Muscle of leg (tissue), 11 donors: ENCODE measurements around the gene ACSF3. TPM values are rescaled to one million over a fixed set of nuclear protein-coding genes. Genes with fewer than 3 reads are reported as not detected.

Experiments used
- DNase-seq: peaks from one replicate; pipeline ENCODE4 v3.0.0; 2013
- H3K27ac ChIP-seq: one replicate; pipeline ENCODE4 v1.5.1; 2013; ENCODE audit warnings: mild to moderate bottlenecking, low read length, control low read depth
- H3K27me3 ChIP-seq: one replicate; pipeline ENCODE4 v1.6.1; 2013; ENCODE audit warnings: low read length; ENCODE audit not compliant: control insufficient read depth, insufficient read depth
- H3K36me3 ChIP-seq: one replicate; pipeline ENCODE4 v1.6.1; 2013; ENCODE audit warnings: low read length; ENCODE audit not compliant: control insufficient read depth, insufficient read depth
- H3K4me1 ChIP-seq: one replicate; pipeline ENCODE4 v1.6.1; 2013; ENCODE audit warnings: low read length; ENCODE audit not compliant: control insufficient read depth, insufficient read depth
- H3K4me3 ChIP-seq: one replicate; pipeline ENCODE4 v1.5.1; 2013; ENCODE audit warnings: low read length, control low read depth
- H3K9me3 ChIP-seq: replicated peaks from 2 replicates; pipeline ENCODE4 v1.6.1; 2013; ENCODE audit warnings: low read depth, low read length; ENCODE audit not compliant: control insufficient read depth
- WGBS: methylation state at CpG from one replicate; pipeline ENCODE4 v1.1.5; 2013; ENCODE audit warnings: missing lambda C conversion rate; ENCODE audit not compliant: insufficient coverage; 5-methylcytosine and 5-hydroxymethylcytosine counted together
- polyA plus RNA-seq, 8 donors: library from polyadenylated mRNA; unstranded; fragments of 120-200 nt; gene quantifications; one replicate each; pipeline versions ENCODE4 v1.2.1 to v1.2.3, GENCODE V29; 2013; ENCODE audit warnings: inconsistent platforms in 1 of 8, low replicate concordance in 1 of 8; ENCODE audit not compliant: insufficient read length in 8 of 8, insufficient read depth in 1 of 8
- total RNA-seq: library from RNA; stranded (reverse); fragments of 120-200 nt; gene quantifications from one replicate; pipeline ENCODE4 v1.2.4, GENCODE V29; 2013

ACSF3 gene
- total and polyA plus RNA-seq, 9 donors, result 13.4 to 18.6 (median 16.7) TPM

DNA sequence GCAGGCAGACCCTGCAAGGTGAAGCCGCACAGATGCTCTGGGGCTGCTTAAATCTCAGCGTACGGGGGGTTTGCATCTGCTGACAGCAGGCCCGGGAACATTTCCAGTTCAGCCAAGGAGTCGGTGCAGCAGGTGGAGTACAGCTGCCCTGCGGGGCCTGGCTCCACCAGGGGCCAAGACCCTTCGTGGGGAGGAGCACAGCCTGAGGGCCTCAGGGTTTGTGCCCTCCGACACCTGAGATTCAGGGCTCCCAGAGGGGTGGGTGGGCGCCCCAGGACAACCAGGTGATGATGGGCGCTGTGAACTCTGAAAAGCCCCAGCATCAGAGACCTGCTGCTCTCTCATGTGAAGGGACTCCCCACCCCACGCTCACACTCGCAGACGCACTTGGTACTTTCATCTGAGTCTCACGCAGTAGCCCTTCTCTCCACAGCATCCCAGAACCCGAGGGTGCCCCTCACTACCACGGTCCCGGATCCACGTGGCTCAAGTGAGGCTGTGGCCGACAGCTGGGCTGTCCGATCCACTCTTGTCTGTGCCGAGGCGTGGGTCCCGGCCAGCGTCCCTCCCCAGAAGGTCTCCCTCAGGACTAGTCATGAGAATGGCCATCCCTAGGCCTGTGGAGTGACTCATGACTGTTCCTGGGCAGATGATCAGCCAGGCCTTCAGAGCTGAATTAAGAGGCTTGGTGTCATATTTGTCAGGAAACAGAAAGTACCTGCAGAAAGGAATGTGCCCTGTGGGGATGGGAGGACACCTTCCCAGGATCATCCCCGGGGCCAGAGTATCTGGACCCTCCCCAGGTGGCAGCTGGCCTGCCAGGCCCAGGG, 29.6 kb downstream of the ACSF3 start:
- Histone ChIP-seq H3K4me3 (no peak overlapping the region), H3K4me1 (no peaks in the 10 kb centered on the region), H3K9me3 (no peaks in the 10 kb centered on the region), H3K36me3 (peaks cover 56% of the 10 kb centered on the region), H3K27ac (no peak overlapping the region), H3K27me3 (no peaks in the 10 kb centered on the region)
- 81% methylated on average over 25 of the region's 25 CpGs for WGBS
- no peak for DNase-seq

GRCh38 chr16:89123831-89124100, 30.1 kb downstream of the ACSF3 start:
- peaks cover 50% of the 10 kb centered on the region for H3K36me3 ChIP-seq
- H3K4me3 ChIP-seq, result no peak overlapping the region
- no peaks in the 10 kb centered on the region for H3K27me3 ChIP-seq
- 96% methylated on average over 11 of the region's 12 CpGs for WGBS
- DNase-seq, result no peak
- H3K9me3 ChIP-seq, result no peaks in the 10 kb centered on the region
- no peaks in the 10 kb centered on the region for H3K4me1 ChIP-seq
- no peak overlapping the region for H3K27ac ChIP-seq

DNA sequence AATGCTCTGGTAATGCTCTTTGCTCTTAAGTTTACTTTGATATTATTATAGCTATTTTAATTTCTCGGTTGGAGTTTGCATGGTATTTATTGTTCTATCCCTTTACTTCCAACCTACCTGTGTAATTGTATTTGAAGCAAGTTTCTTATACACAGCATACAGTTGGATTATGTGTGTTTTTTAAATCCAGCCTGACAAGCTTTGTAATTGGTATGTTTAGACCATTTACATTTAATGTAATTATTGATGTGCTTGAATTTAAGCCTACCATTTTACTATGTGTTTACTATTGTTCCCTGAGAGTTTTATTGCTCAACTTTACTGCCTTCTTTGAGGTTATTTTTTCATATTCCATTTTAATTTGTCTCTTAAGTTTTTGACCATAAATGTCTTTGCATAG, 35.7 kb downstream of the ACSF3 start:
- no peaks in the 10 kb centered on the region for H3K27me3 ChIP-seq
- peaks cover 32% of the 10 kb centered on the region for H3K36me3 ChIP-seq
- WGBS, result no CpG with 5 or more reads among the region's 1 CpG
- DNase-seq, result no peak
- H3K4me1 ChIP-seq, result no peaks in the 10 kb centered on the region
- H3K9me3 ChIP-seq, result peaks cover 6% of the 10 kb centered on the region
- no peak overlapping the region for H3K27ac ChIP-seq
- no peak overlapping the region for H3K4me3 ChIP-seq

DNA sequence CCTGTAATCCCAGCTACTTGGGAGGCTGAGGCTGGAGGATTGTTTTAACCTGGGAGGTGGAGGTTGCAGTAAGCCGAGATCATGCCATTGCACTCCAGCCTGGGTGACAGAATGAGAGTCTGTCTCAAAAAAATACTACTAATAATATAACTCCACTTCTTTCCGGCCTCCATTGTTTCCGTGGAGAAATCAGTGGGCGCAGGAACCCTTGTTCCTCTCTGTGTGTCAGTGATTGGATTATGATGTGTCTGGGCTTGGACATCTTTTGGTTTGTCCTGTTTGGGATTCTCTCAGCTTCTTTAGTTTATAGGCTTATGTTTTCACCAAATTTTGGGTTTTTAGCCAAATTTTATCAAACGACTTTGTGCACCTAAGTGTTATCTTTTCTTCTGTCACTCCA, 36.8 kb downstream of the ACSF3 start:
- 100% methylated on average over 1 of the region's 5 CpGs for WGBS
- no peak overlapping the region for H3K27ac ChIP-seq
- H3K4me1 ChIP-seq, result no peaks in the 10 kb centered on the region
- H3K9me3 ChIP-seq, result peaks cover 6% of the 10 kb centered on the region
- peaks cover 32% of the 10 kb centered on the region for H3K36me3 ChIP-seq
- H3K4me3 ChIP-seq, result no peak overlapping the region
- DNase-seq, result no peak
- H3K27me3 ChIP-seq, result no peaks in the 10 kb centered on the region

DNA sequence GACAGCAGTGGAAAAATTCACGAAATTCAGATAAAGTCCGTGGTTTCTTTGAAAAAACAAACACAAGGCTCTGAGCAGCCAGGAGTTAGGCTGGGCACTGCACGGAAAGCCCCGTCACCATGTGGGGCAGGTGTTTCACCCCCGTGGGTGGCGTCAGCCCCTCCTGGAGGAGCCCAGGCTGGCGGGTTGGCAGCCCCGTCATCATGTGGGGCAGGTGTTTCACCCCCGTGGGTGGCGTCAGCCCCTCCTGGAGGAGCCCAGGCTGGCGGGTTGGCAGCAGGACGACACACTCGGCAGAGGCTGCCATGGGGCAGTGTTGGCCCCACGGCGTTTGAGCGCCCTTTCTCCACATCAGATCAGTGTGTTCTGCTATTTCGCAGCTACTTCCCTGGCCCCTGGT, 38.1 kb downstream of the ACSF3 start:
- no peaks in the 10 kb centered on the region for H3K27me3 ChIP-seq
- H3K9me3 ChIP-seq, result peaks cover 6% of the 10 kb centered on the region
- no peak for DNase-seq
- no peak overlapping the region for H3K27ac ChIP-seq
- no peak overlapping the region for H3K4me3 ChIP-seq
- peaks cover 35% of the 10 kb centered on the region for H3K36me3 ChIP-seq
- WGBS, result 97% methylated on average over 17 of the region's 17 CpGs
- H3K4me1 ChIP-seq, result no peaks in the 10 kb centered on the region

DNA sequence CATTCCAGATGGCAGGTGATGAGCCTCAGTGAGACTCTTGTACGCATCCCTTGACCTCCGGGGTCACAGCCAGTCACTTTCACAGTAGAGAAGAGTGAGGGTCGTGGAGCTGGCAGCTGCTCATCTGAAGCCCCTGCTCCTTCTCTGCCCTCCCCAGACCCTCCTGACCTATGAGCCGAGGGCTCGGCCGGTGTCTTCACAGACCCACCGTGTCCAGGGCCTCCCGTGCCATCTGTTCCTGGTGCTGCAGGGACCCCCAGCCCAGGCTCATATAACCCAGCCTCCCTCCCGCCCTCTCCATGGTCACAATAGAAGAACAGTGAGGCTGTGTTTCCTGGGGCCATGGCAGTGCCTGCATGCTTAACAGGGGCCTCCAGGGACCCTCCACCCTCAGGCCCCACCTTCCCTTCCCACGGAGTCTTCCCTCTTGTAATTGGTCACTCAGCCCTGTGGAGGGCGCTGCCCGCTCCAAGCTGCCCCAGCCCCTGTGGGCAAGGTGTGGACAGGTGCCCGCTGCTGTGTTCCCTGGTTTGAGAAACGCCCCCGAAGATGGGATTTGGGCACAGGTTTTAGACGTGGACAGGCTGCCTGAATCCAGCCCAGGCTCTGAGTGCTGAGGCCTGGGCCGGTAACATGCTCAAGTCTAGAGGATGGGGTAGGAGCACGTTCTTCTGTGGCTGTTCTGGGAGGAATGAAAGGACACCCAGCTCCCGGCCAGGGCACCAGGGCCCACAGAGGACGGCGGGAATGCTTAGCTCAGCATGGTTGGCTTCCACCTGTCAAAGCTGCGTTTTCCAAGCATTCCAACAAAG, 38.7 kb downstream of the ACSF3 start:
- no peak overlapping the region for H3K4me3 ChIP-seq
- 93% methylated on average over 18 of the region's 22 CpGs for WGBS
- H3K4me1 ChIP-seq, result no peaks in the 10 kb centered on the region
- H3K27me3 ChIP-seq, result no peaks in the 10 kb centered on the region
- H3K36me3 ChIP-seq, result peaks cover 38% of the 10 kb centered on the region
- DNase-seq, result no peak
- peaks cover 6% of the 10 kb centered on the region for H3K9me3 ChIP-seq
- no peak overlapping the region for H3K27ac ChIP-seq

- no peak overlapping the region for H3K27ac ChIP-seq
- H3K4me1 ChIP-seq, result no peaks in the 10 kb centered on the region
- DNase-seq, result no peak
- WGBS, result 95% methylated on average over 24 of the region's 25 CpGs
- H3K36me3 ChIP-seq, result peaks cover 40% of the 10 kb centered on the region
- H3K4me3 ChIP-seq, result no peak overlapping the region
- H3K9me3 ChIP-seq, result peaks cover 6% of the 10 kb centered on the region
- no peaks in the 10 kb centered on the region for H3K27me3 ChIP-seq
Measured at GRCh38 chr16:89133457-89134127, 39.9 kb downstream of the ACSF3 start.

DNA sequence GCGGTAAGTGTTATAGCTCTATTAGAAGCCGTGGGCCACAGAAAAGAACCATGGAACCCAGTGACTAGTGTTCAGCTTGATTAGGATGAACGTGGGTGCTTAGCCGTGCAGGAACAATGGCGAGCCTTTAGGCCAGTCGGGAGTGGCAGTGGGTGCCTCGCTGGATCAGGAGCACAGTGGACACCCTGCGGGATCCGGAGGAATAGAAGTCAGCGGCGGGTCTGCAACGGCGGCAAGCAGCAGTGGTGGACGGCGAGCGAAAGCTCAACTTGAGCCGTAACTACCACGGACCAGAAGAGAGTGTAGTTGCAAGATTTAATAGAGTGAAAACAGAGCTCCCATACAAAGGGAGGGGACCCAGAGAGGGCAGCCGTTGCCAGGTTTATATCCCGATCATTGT, 40.6 kb downstream of the ACSF3 start:
- no peak for DNase-seq
- H3K36me3 ChIP-seq, result peaks cover 40% of the 10 kb centered on the region
- H3K9me3 ChIP-seq, result peaks cover 6% of the 10 kb centered on the region
- no peaks in the 10 kb centered on the region for H3K4me1 ChIP-seq
- no peak overlapping the region for H3K27ac ChIP-seq
- no peak overlapping the region for H3K4me3 ChIP-seq
- WGBS, result 99% methylated on average over 11 of the region's 20 CpGs
- no peaks in the 10 kb centered on the region for H3K27me3 ChIP-seq

- Histone ChIP-seq H3K27me3 (no peaks in the 10 kb centered on the region), H3K36me3 (peaks cover 45% of the 10 kb centered on the region), H3K27ac (no peak overlapping the region), H3K9me3 (no peaks in the 10 kb centered on the region), H3K4me1 (no peaks in the 10 kb centered on the region), H3K4me3 (no peak overlapping the region)
- DNase-seq, result no peak
- WGBS, result 92% methylated on average over 10 of the region's 11 CpGs
Measured at GRCh38 chr16:89135166-89135565, 41.5 kb downstream of the ACSF3 start.
